GM12874 (cell line): ENCODE data around the gene CPXM2.

Source experiments
- CTCF ChIP-seq: IDR thresholded peaks from 2 replicates; pipeline ENCODE4 v1.5.1; 2011; ENCODE audit warnings: low read depth, mild to moderate bottlenecking, control low read depth, low read length, moderate library complexity; ENCODE audit not compliant: insufficient read depth

The CPXM2 gene

GRCh38 chr10:123807444-123808035 lies 84.1 kb downstream of the CPXM2 start:
- no peak for TF ChIP-seq CTCF

GRCh38 chr10:123804716-123805115 lies 86.9 kb downstream of the CPXM2 start:
- TF ChIP-seq CTCF = no peak

- no peak for TF ChIP-seq CTCF
Measured at GRCh38 chr10:123800821-123801220, 90.8 kb downstream of the CPXM2 start.

GRCh38 chr10:123800289-123800688 lies 91.3 kb downstream of the CPXM2 start:
- TF ChIP-seq CTCF = no peak

GRCh38 chr10:123798856-123799255 lies 92.8 kb downstream of the CPXM2 start:
- TF ChIP-seq CTCF = no peak

GRCh38 chr10:123797813-123798212 lies 93.8 kb downstream of the CPXM2 start:
- TF ChIP-seq CTCF = no peak

GRCh38 chr10:123796736-123797135 lies 94.9 kb downstream of the CPXM2 start:
- no peak for TF ChIP-seq CTCF
